HG02623 (cell line): ENCODE measurements around the gene PRRG2.

Experiments
- ATAC-seq: cut with Tn5 transposase; IDR thresholded peaks from one replicate; pipeline ENCODE4 v1.9.1; 2021; ENCODE audit warnings: moderate library complexity; ENCODE audit not compliant: unreplicated experiment

PRRG2 gene

DNA sequence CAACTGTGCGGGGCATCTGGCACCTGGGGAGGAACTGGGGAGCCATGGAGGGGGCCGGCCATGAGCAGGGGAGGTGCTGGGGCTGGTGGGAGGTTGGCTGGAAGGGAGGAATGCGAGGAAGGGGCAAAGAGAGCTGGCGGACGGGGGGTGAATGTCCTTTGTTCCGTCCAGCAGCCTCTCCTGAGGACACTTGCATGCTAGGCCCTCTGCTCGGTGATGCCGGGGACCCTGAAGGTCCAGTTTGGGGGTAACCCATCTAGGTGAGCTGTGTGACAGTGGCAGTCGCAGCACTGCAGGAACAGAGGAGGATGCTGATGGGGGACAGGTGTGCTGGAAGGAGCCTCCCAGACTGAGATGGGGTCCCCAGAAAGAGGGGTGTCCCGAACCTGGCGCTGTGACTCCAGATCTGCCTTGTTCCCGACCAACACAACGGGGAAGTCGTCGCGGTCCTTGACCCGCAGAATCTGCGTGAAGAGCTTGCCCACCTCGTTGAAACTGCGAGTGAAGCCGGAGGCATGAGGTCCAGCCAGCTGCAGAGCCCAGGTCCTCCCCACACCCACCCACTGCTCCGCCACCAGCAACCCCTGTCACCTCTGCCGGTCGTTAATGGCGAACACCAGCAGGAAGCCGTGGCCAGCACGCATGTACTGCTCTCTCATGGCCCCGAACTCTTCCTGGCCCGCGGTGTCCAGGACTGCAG, 55.3 kb downstream of the PRRG2 start:
- ATAC-seq, result no peak

DNA sequence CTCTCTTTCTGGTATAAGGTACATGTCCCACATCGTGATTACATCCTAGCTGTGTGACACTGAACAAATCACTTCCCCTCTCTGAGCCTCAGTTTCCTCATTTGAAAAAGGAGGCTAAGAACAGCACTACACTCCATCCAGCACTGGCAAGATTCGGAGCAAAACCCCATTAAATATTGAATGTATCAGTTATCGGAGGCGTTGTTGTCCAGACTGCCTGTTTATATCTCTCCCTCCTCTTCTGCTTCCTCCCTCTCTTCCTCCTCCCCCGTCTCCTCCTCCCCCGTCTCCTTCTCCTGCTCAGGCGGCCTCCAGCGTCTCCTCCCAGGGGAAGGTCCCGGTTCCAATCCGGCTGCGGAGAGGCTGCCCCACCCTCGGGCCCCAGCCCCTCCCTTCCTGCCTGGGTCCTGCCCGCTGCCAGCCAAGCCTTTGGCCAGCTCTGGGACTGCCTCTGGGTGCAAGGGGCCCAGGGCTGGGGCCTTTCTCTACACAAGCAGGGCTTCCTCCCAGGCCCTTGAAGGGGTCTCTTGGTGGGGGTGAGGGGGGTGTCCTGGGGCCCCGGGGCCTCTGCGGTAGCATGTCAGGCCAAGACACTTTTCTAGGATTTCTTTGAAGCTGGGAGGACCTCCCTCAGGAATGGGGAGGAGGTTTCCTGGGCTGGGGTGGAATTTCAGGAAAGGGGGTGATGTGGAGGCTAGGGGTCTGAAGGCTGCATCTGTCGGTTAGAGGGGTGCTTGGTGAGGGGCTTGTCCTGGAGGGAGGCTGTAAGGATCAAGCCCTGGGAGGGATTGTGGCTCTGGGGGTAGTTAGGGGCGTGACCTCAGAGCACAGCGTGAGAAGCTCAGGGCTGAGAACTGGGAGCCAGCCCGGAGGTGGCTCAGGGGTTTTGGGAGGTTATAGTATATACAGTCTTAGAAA, 57.0 kb downstream of the PRRG2 start:
- no peak for ATAC-seq

DNA sequence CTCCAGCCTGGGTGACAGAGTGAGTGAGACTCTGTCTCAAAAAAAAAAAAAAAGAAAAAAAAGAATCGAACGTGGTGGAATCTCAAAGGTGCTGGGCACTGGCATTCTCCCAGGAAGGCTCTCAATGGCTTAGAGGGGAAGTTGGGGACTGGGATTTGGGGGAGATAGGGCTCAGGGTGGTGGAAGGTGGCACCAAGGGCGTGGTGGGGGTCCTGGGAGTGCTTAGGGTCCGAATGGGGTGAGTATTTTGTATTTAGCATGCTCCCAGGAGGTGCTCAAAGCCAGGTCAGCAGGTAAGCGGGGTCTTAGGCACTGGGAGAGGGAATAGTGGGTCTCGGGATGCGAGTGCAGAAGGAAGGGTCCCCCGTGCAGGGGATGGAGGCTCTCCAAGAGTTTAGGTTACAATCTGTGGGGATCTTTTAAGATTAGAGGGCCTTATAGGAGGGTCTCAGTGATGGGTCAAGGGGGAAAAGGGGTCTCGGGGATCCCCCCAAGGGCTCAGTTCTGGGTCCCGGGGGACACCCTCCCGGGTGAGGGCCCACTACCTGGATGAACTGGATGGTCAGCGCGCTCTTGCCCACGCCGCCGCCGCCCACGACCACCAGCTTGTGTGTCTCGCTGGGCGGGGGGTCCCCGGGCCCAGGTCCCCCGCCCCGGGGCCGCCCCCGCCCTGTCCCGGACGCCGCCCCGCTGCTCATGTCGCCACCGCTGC, 58.4 kb downstream of the PRRG2 start:
- no peak for ATAC-seq

DNA sequence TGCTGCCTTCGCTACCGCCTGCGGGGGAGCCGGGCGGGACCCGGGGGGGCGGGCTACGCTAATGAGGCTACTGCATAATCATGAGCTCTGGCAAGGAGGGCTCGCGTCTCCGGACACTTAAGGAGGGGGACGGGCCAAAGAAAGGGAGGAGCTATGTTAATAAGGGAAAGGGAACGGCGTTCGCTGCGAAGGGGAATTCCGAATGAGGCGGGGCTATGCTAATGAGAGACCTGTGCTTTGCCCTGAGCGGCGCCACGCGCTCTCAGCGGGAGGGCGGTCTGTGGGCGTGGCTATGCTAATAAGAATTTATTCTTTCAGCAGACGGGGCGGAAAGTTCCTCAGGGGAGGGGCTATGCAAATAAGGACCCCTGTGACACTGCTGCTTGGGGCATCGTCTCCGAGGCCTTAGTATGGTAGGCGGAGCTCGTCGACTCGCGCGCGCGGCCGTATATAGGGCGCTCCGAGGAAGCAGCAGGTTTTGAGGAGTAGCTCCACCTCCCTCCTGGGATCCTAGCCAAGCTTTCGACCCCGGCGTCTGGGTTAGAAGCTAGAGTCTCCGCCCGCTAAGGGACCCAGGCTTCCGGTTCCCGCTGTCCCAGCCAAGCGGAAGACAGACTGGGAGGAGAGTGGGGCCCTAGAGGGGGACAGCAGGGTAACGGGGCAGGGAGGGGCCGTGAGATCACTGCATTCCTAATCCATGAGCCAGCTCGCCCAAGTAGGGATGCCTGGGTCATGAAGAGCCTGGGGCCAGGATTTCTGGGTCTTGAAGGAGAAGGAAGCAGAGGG, 59.2 kb downstream of the PRRG2 start, which contains the start of gene RRAS:
Gene RRAS (minus strand): TSS at position 31 of the 786 bp plus-strand sequence. CDS start 45 bp downstream, outside the sequence.
- peak; percentile 43 for ATAC-seq
